Adrenal gland (tissue), 5 donors: Measurements from ENCODE around the gene TNNI3K.

Source experiments
- CTCF ChIP-seq, 6 experiments: fragments of 450-650 bp in 4 of 6; fragments of 200-600 bp in 2 of 6; sonication (generic) in 1 of 6; IDR thresholded peaks; 1 replicate in 5 of 6; 2 replicates in 1 of 6; pipeline versions ENCODE4 v1.5.1 to v1.8.0; 2016 to 2021; ENCODE audit warnings: antibody characterized with exemption in 6 of 6, mild to moderate bottlenecking in 2 of 6, moderate library complexity in 1 of 6
- POLR2A ChIP-seq, 2 donors: fragments of 450-650 bp; IDR thresholded peaks; one replicate each; pipeline ENCODE4 v1.6.1; 2017; ENCODE audit warnings: antibody characterized with exemption in 2 of 2, mild to moderate bottlenecking in 2 of 2, moderate library complexity in 1 of 2
- donor health status: DM: no; HTN: no; CAD: no.

GRCh38 chr1:74367175-74367813 lies 132.1 kb downstream of the TNNI3K start:
- TF ChIP-seq CTCF (IDR thresholded peaks at IDR 0.05) (no peak), POLR2A (IDR thresholded peaks at IDR 0.05) (no peak)
